GDM1 (cell line): Measurements from ENCODE around the gene MT1F.
"Not testable (repeated sequence)": the region's sequence is repeated elsewhere in the genome, so short reads cannot be mapped to it uniquely, and the experiment has no call there.

Experiments used
- DNase-seq: peaks from one replicate; lab custom pipeline; 2025; lab: John Stamatoyannopoulos, UW

The MT1F gene

DNA sequence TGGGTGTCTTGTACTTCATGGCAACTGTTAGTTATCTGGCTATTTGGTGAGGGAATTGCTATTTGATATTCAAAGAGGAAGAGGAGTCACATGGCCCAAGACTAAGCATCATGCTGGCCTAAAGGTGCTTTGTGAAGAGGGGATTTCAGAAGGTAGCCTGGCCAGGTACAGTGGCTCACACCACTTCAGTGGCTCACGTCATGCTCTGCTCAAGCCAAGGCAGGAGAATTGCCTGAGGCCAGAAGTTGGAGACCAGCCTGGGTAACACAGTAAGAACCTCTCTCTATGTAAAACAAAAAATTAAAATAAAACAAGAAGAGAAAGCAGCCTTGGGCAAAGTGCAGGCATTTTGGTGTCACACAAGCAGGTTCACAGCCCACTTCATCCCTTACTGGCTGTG is 12.4 kb upstream of the MT1F start:
- no peak for DNase-seq

GRCh38 chr16:56645838-56646237 is 11.9 kb upstream of the MT1F start:
- no peak for DNase-seq

DNA sequence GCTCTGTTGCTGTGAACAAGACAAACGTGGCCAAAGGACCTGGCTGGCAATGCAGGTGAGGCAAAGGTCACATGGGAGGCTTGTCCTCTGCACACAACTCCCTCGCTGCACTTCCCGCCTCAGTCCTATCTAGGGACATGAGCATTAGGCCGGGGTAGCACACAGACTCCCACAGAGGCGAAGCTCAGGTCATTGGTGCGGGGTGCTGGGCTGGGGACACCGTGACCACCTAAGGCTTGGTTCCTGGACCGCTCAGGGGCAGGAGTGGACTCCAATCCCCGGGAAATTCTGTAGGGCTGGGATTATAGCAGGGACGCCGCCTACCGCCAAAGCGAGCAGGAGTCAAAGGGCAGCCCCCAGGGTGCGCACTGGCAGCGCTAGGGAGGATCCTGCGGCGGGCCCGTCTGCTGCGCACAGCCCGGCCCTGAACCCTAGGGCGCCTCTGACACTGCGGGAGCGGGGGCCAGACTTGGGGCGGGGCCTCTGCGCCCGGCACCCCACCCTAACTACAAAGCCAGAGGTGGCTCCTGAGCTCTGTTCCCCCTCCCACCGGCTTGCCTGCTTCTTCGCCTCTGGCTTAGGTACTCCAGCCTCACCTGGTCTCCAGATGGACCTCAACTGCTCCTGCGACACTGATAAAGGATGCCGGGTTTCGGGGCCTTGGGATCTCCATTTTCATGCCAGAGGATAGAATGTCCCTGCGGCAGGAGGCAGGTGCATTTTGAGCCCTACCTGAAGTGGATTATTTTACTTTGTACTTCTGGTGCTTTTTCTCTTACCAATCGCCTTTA is 9.9 kb upstream of the MT1F start:
- no peak for DNase-seq

DNA sequence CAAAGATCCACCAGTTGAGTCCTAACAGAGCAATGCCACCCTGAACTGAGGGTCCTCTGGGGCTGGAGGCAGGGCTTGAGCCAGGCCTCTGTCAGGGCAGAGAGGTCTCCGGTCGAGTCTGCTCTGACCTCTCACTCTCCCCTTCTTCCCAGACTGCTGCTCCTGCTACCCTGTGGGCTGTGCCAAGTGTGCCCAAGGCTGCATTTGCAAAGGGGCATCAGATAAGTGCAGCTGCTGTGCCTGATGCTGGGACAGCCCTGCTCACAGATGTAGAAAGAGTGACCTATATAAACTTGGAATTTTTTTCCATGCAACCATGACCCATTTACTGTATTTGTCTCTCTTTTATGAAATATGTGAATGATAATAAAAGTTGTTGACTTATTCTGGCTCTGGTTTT is 8.5 kb upstream of the MT1F start:
- no peak for DNase-seq

DNA sequence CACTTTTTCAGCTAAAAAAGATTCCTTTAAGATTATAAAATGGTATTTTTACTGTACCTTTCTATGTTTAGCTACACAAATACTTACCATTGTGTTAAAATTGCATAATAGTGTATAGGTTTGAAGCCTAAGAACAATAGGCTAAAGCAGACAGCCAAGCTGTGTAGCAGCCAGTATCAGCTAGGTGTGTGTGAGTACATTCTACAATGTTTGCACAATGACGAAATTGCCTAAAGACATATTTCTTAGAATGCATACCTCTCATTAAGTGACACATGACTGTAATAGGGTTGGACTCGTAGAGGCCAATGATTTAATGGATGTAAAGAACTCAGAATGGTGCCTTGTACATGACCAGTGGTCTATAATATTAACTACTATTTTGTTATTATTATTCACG is 7.9 kb upstream of the MT1F start:
- DNase-seq, result no peak

DNA sequence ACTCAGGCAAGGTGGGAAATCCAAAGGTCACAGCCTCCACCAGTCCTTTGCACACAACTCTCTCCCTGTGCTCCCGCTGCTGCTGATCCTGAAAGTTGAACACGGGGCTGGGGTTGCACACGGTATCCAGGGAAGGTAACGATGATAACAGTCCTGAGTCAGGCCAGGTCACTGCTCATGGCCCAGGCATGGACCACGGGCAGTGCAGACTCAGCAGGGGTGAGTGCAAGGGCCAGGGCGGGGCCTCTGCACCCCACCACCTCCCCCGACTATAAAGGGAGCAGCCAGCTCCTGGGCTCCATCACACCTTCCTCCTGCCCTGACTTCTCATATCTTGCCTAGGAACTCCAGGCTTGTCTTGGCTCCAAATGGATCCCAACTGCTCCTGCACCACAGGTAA is 6.2 kb upstream of the MT1F start, which contains the start of gene MT1B:
MT1B (plus strand) TSS at position 301 of the 400 bp plus-strand sequence; CDS start at position 369, 68 bp downstream.
- DNase-seq, result no peak

DNA sequence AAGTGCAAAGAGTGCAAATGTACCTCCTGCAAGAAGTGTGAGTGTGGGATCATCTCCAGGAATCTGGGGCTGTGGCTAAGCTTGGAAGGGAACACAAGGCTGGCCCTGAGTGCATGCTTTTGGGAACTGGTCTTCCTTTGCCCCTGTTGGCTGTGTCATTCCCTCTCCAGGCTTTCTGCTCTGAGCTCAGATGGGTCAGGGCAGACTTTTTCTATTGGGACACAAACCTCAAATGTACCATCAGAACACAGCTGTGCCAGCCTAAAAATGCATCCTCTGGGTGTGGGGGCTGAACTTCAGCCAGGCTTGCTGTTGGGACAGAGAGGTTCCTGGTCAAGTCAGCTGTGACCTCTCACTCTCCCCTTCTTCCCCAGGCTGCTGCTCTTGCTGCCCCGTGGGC is 5.2 kb upstream of the MT1F start:
- no peak for DNase-seq

- no peak for DNase-seq
Measured at GRCh38 chr16:56653218-56653617, 4.5 kb upstream of the MT1F start.

GRCh38 chr16:56658327-56658875 is 642 bp downstream of the MT1F start:
- no peak for DNase-seq

DNA sequence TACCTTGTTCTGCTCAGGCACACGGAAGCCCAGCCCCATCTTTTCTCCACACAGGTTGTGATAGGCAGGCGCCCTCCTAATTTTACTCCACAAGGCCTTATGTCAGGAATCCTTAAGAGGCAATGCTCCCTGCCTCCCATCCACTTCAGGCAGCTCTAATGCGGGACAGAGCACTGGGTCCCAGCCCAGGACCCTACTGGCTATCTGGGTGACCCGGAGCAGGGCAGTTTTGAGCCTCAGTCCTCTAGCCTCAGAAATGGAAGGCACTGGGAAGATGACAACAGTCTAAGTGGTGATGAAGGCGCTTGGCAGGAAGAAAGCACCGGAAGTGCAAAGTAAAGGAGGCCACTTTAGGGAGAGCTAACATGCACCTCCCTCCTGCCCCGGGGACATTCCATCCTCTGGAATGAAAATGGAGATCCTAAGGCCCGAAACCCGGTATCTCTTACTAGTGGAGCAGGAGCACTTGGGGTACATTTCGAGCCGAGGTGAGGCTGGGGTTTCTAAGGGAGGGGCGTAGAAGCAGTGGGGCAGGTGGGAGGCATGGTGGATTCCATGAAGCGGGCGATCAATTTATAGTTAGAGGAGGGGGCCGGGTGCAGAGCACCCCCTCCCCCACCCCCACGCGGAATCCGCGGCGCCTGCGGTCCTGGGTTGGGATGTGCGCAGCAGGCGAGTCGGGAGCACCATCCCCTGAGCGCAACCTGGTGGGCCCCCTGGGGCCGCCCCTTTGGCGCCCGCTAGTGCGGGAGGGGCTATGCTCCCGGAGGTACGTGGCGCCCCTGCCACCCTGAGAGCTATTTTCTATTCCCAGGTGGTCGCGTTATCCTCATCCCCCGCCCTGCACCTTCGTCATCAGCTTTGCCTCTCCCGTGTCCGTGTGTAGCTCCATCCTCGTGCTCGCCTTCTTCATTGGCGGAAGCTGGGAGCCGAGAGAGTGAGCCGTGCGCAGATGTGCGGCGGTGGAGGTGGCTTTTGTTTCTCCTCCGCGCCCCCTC is 4.9 kb downstream of the MT1F start:
- DNase-seq, result no peak

DNA sequence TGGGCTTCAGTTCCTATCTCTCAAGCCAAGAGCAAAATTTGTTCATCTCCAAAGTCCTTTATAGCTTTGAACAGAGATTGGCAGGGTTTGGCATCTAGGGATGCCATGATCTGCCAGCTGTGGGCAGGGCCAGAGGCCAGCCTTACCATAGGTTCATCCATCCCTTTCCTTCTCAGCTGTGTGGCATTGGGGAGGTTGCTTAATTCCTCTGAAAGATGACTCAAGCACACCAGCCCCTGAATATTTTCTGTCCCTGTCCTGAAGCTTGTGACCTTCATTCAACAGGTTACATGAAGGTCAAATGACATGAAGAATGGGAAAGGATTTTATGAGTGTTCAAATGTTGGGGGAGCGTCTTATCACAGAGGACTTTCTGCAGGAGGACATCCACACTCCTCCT is 6.7 kb downstream of the MT1F start:
- DNase-seq, result no peak

DNA sequence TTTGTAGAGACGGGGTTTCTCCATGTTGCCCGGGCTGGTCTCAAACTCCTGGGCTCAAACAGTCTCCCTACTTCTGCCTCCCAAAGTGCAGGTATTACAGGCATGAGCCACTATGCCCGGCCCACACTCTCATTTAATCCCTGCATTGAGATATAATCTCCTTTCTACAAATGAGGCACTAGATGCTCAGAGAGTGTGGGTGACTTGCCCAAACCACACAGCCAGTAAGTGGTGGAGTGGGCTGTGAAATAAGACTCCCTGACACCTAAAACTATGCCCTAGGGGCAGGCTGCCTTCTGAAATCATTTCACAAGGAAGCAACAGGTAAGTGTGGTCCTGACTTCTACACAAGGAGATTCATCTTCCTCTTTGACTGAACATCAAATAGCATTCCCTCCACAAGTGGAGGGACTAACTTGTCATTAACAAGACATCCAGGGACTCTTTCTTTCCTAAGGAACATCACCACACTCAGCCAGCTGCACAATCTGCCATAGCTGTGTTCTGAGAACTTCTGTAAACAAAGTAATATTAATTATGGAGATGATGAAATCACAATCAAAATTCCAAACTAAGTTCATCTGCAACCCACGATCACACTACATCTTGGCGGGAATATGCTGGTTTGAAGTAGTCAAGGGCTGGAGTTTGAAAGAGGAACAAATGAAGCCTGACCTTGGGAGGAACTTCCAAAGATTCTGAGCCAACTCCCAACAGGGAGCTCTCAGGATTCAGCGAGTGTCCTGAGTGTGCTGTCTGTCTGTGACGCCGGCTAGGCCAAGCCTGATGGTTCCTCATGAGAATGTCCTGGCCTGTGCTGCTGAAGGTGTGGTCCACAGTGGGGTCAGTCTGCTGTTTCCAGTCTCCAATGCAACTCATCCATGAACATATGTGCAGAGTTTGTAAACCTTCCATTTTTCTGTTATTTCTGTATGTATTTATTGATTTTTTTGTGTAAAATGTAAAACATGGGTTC is 7.8 kb downstream of the MT1F start:
- DNase-seq, result not testable (repeated sequence)

- no peak for DNase-seq
Measured at GRCh38 chr16:56667581-56668571, 10.1 kb downstream of the MT1F start, which contains the start of gene MT1G. TSS of gene MT1G (minus strand) at chr16:56668065. CDS start at chr16:56667993, 72 bp downstream.

GRCh38 chr16:56669005-56669839 is 11.5 kb downstream of the MT1F start, which contains the start of gene MT1H:
TSS of gene MT1H (plus strand) at chr16:56669814. CDS start at chr16:56669885, 71 bp downstream.
- DNase-seq, result no peak

GRCh38 chr16:56669840-56670619 is 12.3 kb downstream of the MT1F start:
- no peak for DNase-seq

DNA sequence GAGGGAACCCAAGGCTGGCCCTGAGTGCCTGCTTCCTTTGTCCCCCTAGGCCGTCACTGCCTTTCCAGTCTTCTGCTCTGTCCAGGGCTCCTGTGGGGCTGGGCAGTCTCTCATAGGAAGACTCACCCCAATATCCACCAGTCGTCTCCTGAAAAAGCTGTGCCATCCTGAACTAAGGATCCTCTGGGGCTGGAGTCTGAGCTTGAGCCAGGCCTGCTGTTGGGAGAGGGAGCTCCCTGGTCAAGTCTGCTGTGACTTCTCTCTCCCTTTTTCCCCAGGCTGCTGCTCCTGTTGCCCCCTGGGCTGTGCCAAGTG is 12.8 kb downstream of the MT1F start:
- no peak for DNase-seq

DNA sequence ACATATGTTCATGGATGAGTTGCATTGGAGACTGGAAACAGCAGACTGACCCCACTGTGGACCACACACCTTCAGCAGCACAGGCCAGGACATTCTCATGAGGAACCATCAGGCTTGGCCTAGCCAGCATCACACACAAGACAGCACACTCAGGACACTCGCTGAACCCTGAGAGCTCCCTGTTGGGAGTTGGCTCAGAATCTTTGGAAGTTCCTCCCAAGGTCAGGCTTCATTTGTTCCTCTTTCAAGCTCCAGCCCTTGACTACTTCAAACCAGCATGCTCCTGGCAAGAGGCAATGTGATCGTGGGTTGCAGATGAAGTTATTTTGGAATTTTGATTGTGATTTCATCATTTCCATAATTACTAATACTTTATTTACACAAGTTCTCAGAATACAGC is 13.9 kb downstream of the MT1F start:
- not testable (repeated sequence) for DNase-seq

DNA sequence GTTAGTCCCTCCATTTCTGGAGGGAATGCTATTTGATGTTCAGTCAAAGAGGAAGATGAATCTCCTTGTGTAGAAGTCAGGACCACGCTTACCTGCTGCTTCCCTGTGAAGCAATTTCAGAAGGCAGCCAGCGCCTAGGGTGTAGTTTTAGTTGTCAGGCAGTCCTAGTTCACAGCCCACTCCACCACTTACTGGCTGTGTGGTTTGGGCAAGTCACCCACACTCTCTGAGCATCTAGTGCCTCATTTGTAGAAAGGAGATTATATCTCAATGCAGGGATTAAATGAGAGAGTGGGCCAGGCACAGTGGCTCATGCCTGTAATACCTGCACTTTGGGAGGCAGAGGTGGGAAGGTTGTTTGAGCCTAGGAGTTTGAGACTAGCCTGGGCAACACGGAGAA is 14.4 kb downstream of the MT1F start:
- DNase-seq, result not testable (repeated sequence)
